Activated CD4-positive, alpha-beta memory T cell treated with anti-CD3 and anti-CD28 coated beads, Interleukin-2, amount 10 ng/mL, durations not matched to agents 7 days and 5 days (primary cell): ENCODE results near the gene LEMD1. TPM values are rescaled to one million over a fixed set of nuclear protein-coding genes. Genes with fewer than 3 reads are reported as not detected.
"Not testable (repeated sequence)": the region's sequence is repeated elsewhere in the genome, so short reads cannot be mapped to it uniquely, and the experiment has no call there.

Source experiments
- CTCF ChIA-PET: fragments of 350-600 bp; sonication (Branson Sonifier 250); formaldehyde crosslinking; loops from one replicate; lab custom pipeline; 2021; ENCODE audit warnings: antibody characterized with exemption, inconsistent platforms; lab: Charles Lee
- POLR2A ChIA-PET: fragments of 350-600 bp; sonication (Branson Sonifier 250); formaldehyde crosslinking; loops from one replicate; lab custom pipeline; 2021; ENCODE audit warnings: antibody characterized with exemption; lab: Charles Lee
- DNase-seq: peaks from one replicate; pipeline ENCODE4 v3.0.0-alpha.2; 2020
- H3K27ac Mint-ChIP-seq: one replicate; pipeline ENCODE4 v1.8.0; 2021; ENCODE audit warnings: mild to moderate bottlenecking, mixed read lengths
- H3K27me3 Mint-ChIP-seq: one replicate; pipeline ENCODE4 v1.8.0; 2021; ENCODE audit warnings: mixed read lengths
- H3K36me3 Mint-ChIP-seq: one replicate; pipeline ENCODE4 v1.8.0; 2021; ENCODE audit warnings: low read depth, mixed read lengths
- H3K4me1 Mint-ChIP-seq: one replicate; pipeline ENCODE4 v1.8.0; 2021; ENCODE audit warnings: mixed read lengths
- H3K4me3 Mint-ChIP-seq: one replicate; pipeline ENCODE4 v1.8.0; 2021; ENCODE audit warnings: mild to moderate bottlenecking, mixed read lengths
- H3K9me3 Mint-ChIP-seq: one replicate; pipeline ENCODE4 v1.8.0; 2021; ENCODE audit warnings: mixed read lengths
- total RNA-seq, 2 experiments: library from RNA; stranded (reverse); gene quantifications; one replicate each; pipeline ENCODE4 v1.2.3, GENCODE V29; 2021

The LEMD1 gene
- total RNA-seq, 2 experiments from 2014 or later: 1.1 to 2.2 TPM

DNA sequence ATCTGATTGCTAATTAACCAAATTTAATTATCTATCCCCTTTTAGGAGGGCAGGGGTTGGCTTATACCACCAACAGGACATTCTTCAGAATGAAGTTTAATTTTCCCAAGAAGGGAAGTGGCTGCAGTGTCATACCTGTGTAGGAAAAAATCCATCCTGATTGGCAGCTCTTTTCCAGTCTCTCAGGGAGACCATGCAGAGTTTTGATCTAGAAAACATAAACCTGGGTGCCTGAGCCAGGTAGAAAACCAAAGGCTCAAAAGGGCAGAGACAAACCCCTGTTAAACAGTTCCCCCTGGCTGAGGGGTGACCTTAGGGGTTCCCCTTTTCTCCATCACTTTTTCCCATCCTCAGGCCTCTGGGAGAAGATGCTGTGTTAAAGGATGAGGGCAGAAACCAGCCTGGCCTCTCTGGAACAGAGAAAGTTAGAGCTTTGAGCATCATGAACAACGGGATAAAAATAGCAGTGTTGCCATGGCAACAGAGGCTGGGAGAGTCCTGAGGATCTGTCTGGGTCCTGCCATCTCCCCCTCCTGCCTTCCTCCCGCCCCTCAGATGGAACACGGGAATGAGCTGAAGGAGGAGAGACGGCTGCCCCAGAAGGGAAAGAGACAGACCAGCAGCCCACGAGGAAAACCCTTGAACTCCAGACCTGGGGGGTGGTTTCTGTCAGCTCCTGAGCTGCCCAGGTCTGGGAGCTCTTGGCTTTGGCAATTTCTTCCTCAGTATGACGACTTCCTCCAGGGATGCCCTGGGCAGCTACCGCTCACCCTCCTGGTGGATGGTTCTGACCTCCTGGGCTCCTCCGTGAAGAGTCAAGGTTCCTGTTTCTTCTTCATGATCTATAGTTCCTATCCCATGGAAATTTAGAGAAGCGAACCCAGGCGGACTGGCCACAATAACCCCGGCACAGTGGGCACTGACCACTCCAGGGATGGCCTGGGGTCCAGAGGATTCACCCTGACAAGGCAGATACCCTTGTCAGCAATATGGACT lies 14.0 kb upstream of the LEMD1 start:
- H3K4me3 Mint-ChIP-seq: no peak overlapping the region
- CTCF ChIA-PET: no interaction called here
- H3K36me3 Mint-ChIP-seq: no peaks in the 10 kb centered on the region
- no peaks in the 10 kb centered on the region for H3K9me3 Mint-ChIP-seq
- peaks cover 18% of the 10 kb centered on the region for H3K4me1 Mint-ChIP-seq
- H3K27me3 Mint-ChIP-seq: peaks cover 14% of the 10 kb centered on the region
- no peak overlapping the region for H3K27ac Mint-ChIP-seq
- no peak for DNase-seq
- POLR2A ChIA-PET: no interaction called here

DNA sequence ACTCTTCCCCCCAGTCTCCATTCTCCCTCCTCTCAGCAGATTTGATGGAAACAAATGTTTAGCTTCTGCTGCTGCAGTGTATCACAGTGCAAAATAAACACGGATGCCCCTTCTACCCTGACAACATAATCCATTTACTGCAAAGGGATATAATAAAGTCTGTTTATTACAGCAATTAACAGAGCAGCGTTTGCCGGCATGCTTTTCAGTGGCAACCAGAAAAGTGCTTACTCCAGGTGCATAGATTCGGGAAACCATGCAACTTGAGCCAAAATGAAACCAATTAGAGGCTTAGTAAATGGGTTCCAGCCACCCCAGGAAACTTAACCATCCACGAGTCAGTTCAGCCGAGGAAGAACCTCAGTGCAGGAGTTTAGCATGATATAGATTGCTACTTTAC lies 12.9 kb upstream of the LEMD1 start:
- no peak overlapping the region for H3K4me3 Mint-ChIP-seq
- H3K27ac Mint-ChIP-seq: no peak overlapping the region
- no peaks in the 10 kb centered on the region for H3K9me3 Mint-ChIP-seq
- ChIA-PET CTCF (interaction anchor here (1.4 kb wide), 1 partner anchor 51 kb away, joined by 5 read pairs; no protein-coding TSS in a partner anchor), POLR2A (no interaction called here)
- no peak for DNase-seq
- no peaks in the 10 kb centered on the region for H3K36me3 Mint-ChIP-seq
- H3K27me3 Mint-ChIP-seq: peaks cover 16% of the 10 kb centered on the region
- peaks cover 13% of the 10 kb centered on the region for H3K4me1 Mint-ChIP-seq

DNA sequence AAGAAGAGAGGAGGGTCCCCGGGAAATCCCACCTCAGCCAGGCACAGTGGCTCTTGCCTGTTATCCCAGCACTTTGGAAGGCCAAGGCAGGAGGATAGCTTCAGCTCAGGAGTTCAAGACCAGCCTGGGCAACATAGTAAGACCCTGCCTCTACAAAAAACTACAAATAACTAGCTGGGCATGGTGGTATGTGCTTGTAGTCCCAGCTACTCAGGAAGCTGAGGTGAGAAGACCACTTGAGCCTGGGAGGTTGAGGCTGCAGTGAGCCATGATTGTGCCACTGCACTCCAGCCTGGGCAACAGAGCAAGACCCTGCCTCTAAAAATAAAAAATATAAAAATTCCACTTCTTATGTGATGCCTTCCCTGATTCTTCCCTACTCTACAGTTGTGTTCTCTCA lies 10.8 kb upstream of the LEMD1 start:
- H3K27ac Mint-ChIP-seq, H3K9me3 Mint-ChIP-seq, H3K4me3 Mint-ChIP-seq, H3K36me3 Mint-ChIP-seq, POLR2A ChIA-PET, DNase-seq: not testable (repeated sequence)
- peaks cover 21% of the 10 kb centered on the region for H3K27me3 Mint-ChIP-seq
- CTCF ChIA-PET: interaction anchor here (1.0 to 4.2 kb wide), 2 partner anchors 36 to 96 kb away, joined by 3 to 35 read pairs; no protein-coding TSS in a partner anchor
- peaks cover 10% of the 10 kb centered on the region for H3K4me1 Mint-ChIP-seq

DNA sequence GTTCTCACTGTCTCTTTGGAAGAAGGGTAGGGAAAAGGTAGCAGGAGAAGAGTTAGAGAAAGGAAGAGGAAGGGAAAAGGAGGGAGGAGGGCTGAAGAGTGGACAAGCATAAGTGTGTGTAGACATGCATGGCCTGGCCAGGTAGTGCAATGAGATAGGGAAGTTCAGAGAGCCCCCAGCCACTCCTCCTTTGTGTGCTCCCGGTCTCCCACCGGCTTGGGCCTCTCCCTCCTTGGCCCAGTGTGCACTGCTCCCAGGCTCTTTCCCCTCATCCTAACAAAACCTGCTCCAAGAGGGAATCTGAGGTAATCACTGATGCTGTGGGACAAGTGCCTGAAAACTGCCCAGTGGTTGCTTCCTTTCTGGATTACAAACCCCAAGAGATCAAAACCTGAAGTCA lies 10.3 kb upstream of the LEMD1 start:
- DNase-seq: no peak

DNA sequence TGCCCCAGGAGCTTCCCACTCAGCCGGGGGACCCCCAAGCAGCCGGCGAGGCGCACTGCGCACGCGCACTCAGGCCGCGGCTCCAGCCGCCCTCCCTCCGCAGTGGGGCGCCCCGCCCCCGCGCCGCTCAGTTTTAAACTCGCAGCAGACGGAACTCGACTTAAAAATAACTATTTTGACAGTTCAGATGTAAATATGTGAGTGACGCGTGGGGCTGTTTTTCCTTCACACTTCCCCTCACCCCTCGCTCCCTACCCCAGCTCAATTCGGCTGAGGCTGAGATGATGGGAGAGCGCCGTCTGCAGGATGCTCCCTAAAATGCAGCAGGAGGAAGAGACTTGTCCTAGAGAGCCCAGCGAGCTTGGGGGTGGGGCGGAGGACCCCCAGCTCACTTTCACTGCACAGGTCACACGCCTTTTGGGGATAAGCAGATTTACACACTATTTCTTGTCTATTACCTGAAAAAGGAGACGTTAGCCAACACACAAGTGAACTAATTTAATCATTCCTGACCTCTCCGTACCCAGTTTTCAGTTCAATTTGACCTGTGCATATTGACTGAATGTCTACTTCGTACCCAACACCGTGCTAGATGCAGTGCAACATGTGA lies 8.9 kb upstream of the LEMD1 start:
- Mint-ChIP-seq H3K4me3 (peak overlapping the region; percentile 76), H3K4me1 (peaks cover 10% of the 10 kb centered on the region), H3K27ac (no peak overlapping the region), H3K36me3 (no peaks in the 10 kb centered on the region), H3K27me3 (peaks cover 30% of the 10 kb centered on the region), H3K9me3 (no peaks in the 10 kb centered on the region)
- ChIA-PET POLR2A (interaction anchor here (2.4 kb wide), 1 partner anchor 11 kb away, joined by 12 read pairs; no protein-coding TSS in a partner anchor), CTCF (interaction anchor here (0.5 to 4.2 kb wide), 25 partner anchors 9 to 157 kb away, joined by 3 to 35 read pairs (median 5); partner anchors contain the start of gene LEMD1)
- DNase-seq: peak; percentile 63

More for the DNA sequence above, 10.3 kb upstream of the LEMD1 start:
- Mint-ChIP-seq H3K27ac (no peak overlapping the region), H3K4me3 (no peak overlapping the region), H3K4me1 (peaks cover 10% of the 10 kb centered on the region), H3K9me3 (no peaks in the 10 kb centered on the region), H3K36me3 (no peaks in the 10 kb centered on the region), H3K27me3 (peaks cover 21% of the 10 kb centered on the region)
- CTCF ChIA-PET: interaction anchor here (1.0 to 4.2 kb wide), 7 partner anchors 9 to 95 kb away, joined by 3 to 35 read pairs (median 13); partner anchors contain the start of gene LEMD1
- POLR2A ChIA-PET: interaction anchor here (2.4 kb wide), 1 partner anchor 9 kb away, joined by 12 read pairs; no protein-coding TSS in a partner anchor

DNA sequence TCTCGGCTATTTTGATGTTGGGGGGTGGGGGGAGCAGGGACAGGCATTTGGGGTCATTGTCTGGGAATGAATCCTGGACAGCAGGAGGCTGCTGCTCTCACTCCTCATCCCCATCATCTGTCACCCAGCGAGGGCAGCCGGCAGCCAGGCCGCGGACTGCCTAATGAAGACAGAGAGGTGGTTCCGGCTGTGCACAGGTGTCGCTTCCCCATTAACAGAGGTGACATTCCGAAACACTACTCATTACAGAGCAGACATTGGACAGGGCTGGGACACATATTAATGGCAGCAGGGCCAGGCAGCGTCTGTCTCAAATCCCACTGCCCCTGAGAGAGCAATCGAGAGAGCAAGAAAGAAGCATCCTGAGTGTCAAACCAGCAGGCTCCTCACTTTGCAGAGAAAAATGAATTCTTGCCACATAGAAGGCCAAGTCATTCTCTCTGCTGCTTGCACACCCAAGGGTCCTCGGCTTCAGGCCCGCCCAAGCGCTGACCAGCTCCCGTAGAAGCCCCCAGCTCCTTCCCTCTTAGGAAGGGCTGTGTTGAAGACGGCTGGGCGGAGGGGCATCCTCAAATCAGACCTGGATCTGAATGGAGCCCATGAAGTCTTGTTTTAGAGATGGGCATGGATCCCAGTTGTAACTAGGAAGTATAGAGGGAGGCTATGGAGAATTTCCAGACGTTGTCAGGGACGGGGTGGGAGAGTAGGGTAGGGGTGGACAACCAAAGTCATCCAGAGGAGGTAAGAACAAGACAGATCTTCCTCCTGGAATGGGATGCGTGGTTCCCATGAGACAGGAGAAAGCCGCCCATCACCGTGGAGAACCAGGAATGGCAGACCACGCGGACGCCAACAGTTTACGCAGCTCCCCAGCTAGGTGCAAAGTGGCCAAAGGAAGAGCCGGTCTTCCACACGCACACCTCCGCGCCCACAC lies 8.2 kb upstream of the LEMD1 start:
- H3K4me1 Mint-ChIP-seq: peaks cover 10% of the 10 kb centered on the region
- H3K27ac Mint-ChIP-seq: no peak overlapping the region
- ChIA-PET POLR2A (interaction anchor here (2.4 kb wide), 1 partner anchor 11 kb away, joined by 12 read pairs; no protein-coding TSS in a partner anchor), CTCF (interaction anchor here (0.5 to 4.2 kb wide), 23 partner anchors 9 to 189 kb away, joined by 3 to 35 read pairs (median 5); partner anchors contain the start of gene LEMD1)
- DNase-seq: no peak
- H3K9me3 Mint-ChIP-seq: no peaks in the 10 kb centered on the region
- H3K4me3 Mint-ChIP-seq: peak overlapping the region; percentile 53
- H3K27me3 Mint-ChIP-seq: peaks cover 31% of the 10 kb centered on the region
- H3K36me3 Mint-ChIP-seq: no peaks in the 10 kb centered on the region

DNA sequence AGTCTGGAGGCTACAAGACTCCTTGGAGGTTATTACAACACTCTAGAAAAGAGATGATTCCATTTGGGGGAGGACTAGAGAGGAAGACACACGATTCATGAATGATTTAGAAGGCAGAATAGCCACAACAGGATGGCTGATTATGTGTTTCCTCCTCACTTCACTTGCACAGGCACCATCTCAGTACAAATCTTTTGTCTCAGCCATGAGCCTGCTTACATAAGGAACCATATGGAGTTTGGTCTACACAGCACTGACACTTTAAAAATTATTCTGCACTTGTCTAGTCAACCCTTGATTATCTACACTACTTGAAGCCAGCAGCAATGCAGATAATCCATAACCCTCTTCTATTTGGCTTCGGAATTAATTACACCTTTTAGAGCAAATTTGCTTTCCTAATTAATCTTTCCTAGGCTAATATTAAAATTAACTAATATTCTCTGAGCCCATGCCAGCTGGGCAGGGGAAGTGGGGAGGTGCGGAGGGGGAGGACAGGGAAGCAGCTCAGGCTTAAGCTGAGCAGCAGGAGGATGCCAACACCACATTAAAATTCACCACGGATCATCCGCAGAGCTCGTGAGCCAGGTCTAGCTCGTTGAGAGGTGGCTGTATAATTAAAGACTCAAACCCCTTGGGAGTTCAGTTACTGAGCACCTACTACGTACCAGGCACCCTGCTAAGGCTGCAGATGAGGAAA lies 3.2 kb upstream of the LEMD1 start:
- H3K27me3 Mint-ChIP-seq: peaks cover 59% of the 10 kb centered on the region
- H3K36me3 Mint-ChIP-seq: no peaks in the 10 kb centered on the region
- H3K4me3 Mint-ChIP-seq: no peak overlapping the region
- ChIA-PET CTCF (interaction anchor here (1.0 to 2.9 kb wide), 3 partner anchors 10 to 71 kb away, joined by 3 to 13 read pairs (median 3); no protein-coding TSS in a partner anchor), POLR2A (no interaction called here)
- H3K9me3 Mint-ChIP-seq: no peaks in the 10 kb centered on the region
- no peak for DNase-seq
- peaks cover 2% of the 10 kb centered on the region for H3K4me1 Mint-ChIP-seq
- H3K27ac Mint-ChIP-seq: no peak overlapping the region

DNA sequence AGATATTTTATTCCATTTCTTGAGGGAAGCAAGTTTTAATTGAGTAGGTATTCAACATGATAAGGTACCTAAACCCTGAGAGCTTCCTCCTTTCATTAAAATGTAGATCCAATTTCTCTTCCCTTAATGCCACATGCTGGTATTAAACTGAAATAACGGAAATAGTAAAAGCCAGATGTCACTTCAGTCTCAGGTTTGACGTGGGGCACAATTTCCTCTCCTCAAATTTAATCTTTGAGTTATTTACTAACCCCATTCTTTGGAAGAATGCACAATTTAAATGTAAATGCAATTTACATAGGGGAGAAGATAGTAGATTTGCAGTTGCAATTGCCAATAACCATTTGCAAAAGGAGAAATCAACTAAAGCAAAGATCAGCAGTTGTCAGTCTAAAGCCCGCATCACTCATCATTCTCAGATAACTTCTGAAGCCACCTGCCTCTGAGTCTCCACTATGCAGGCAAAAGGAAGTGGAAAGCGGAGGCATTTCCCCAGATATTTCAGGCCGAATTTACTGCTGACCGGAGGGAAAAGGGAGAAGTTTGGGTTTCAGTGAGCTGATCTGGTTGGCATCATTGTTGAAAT lies 2.1 kb upstream of the LEMD1 start:
- Mint-ChIP-seq H3K27me3 (peaks cover 63% of the 10 kb centered on the region), H3K9me3 (no peaks in the 10 kb centered on the region), H3K4me1 (no peaks in the 10 kb centered on the region), H3K36me3 (no peaks in the 10 kb centered on the region), H3K27ac (no peak overlapping the region), H3K4me3 (no peak overlapping the region)
- no peak for DNase-seq
- POLR2A ChIA-PET: no interaction called here
- CTCF ChIA-PET: interaction anchor here (0.6 to 2.0 kb wide), 5 partner anchors 27 to 222 kb away, joined by 3 to 7 read pairs (median 4); no protein-coding TSS in a partner anchor

DNA sequence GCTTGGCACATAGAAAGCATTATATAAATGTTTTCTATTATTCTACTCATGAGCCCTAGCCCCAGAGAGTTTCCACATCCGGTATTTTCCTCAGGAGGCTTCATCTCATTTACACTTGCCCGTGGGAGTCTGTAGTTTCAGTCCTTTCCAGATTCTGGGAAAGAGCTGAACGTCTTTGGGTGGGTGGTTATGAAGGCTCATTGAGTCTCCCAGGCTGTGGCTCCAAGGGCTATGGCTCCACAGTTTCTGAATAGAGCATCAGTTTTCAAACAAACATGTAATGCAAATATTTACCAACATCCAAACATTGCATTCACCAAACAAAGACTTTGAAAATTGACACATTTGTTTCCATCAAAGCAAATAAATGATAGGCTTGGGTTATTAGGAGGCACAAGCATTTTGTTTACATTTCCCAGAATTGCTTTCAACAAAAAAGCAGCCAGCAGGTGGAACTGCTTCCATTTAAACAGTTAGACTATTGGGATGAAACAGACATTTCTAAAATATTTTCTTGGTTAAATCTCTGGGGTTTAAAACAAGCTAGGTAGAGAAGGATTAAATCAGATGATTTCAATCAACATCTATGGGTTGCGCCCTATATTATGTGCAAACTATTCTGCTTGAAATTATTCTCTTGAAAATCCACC lies 1.3 kb upstream of the LEMD1 start:
- DNase-seq: no peak
- no peaks in the 10 kb centered on the region for H3K36me3 Mint-ChIP-seq
- H3K4me3 Mint-ChIP-seq: no peak overlapping the region
- H3K4me1 Mint-ChIP-seq: no peaks in the 10 kb centered on the region
- no peak overlapping the region for H3K27ac Mint-ChIP-seq
- H3K27me3 Mint-ChIP-seq: peaks cover 58% of the 10 kb centered on the region
- H3K9me3 Mint-ChIP-seq: no peaks in the 10 kb centered on the region
- ChIA-PET POLR2A (no interaction called here), CTCF (interaction anchor here (1.1 to 3.7 kb wide), 4 partner anchors 8 to 64 kb away, joined by 3 to 16 read pairs (median 6); no protein-coding TSS in a partner anchor)

DNA sequence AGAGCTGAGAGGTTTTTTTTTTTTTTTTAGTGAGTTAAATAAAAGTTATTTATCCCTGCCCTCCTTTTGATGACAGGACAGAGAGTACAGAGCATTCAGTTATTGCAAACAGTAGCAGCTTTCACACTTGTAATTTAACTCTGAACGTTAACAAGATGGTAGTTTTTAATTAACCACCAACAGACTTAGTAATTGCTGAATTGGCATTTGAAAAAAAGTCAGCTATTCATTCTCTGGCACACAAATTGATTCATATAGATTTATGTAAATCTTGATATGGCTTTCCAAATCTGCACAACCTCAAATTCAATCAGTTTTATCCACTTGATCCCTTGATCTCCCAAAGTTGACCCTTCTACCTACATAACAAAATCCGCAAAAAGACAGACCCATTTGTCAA lies 918 bp downstream of the LEMD1 start:
- H3K4me3 Mint-ChIP-seq: no peak overlapping the region
- H3K27me3 Mint-ChIP-seq: peaks cover 50% of the 10 kb centered on the region
- H3K27ac Mint-ChIP-seq: no peak overlapping the region
- no peaks in the 10 kb centered on the region for H3K9me3 Mint-ChIP-seq
- POLR2A ChIA-PET: no interaction called here
- CTCF ChIA-PET: interaction anchor here (2.3 to 3.7 kb wide), 2 partner anchors 10 to 65 kb away, joined by 8 to 16 read pairs; no protein-coding TSS in a partner anchor
- no peak for DNase-seq
- no peaks in the 10 kb centered on the region for H3K36me3 Mint-ChIP-seq
- no peaks in the 10 kb centered on the region for H3K4me1 Mint-ChIP-seq
